K562 (cell line): Measurements from ENCODE around the gene PYY. TPM values are rescaled to one million over a fixed set of nuclear protein-coding genes. Genes with fewer than 3 reads are reported as not detected.
A peak's percentile ranks its signal among the peaks of the same experiment; 100 is the strongest.
"Not testable (repeated sequence)": the region's sequence is repeated elsewhere in the genome, so short reads cannot be mapped to it uniquely, and the experiment has no call there.

Experiments used
- ATAC-seq: fragments of 200-7000 bp; cut with Tn5 transposase; 3 replicates; pipeline ENCODE4 v1.9.1; 2020; ENCODE audit warnings: moderate library complexity
- BruUV-seq: library from RNA; stranded (reverse); fragments of 400-500 nt; replicated peaks from 2 replicates; lab custom pipeline; 2021; lab: Mats Ljungman, UMichigan
- CTCF ChIA-PET: fragments of 300-600 bp; formaldehyde crosslinking; extraction: SDS; loops from one replicate; lab custom pipeline; 2021; ENCODE audit warnings: low intra/inter-chr PET ratio; lab: Yijun Ruan, JAX
- POLR2A ChIA-PET: fragments of 300-600, 350-650 bp; sonication (Branson Sonifier 250); formaldehyde crosslinking; extraction: SDS; loops from one replicate; lab custom pipeline; 2021; ENCODE audit warnings: antibody characterized with exemption, inconsistent platforms; lab: Yijun Ruan, JAX
- DNase-seq, 4 experiments: peaks; one replicate each; pipeline versions ENCODE4 v3.0.0 to v3.0.0-alpha.2; 2011 to 2018; ENCODE audit warnings: low spot score in 3 of 4, mixed read lengths in 3 of 4; ENCODE audit errors: extremely low read depth in 1 of 4
- FAIRE-seq: peaks from 2 replicates; lab custom pipeline; 2011; peaks lifted over from hg19 to GRCh38; lab: Jason Lieb, UNC
- H2AFZ ChIP-seq: 2 replicates; pipeline ENCODE4 v1.6.0; 2011; ENCODE audit warnings: low read depth, low read length, control low read depth, inconsistent platforms
- H3K27ac ChIP-seq: fragments of 200-600 bp; 3 replicates; pipeline ENCODE4 v1.8.0; 2011; ENCODE audit warnings: low read depth, mild to moderate bottlenecking, control low read depth, inconsistent platforms, low read length, moderate library complexity, mixed read lengths; ENCODE audit errors: extremely low read depth
- H3K27me3 ChIP-seq, 2 experiments: fragments of 300-600 bp in 1 of 2; 2 replicates in 1 of 2; 3 replicates in 1 of 2; pipeline versions ENCODE4 v1.6.0 to v1.8.0; 2011; ENCODE audit warnings: inconsistent platforms in 2 of 2, low read length in 2 of 2, mild to moderate bottlenecking in 1 of 2, mixed read lengths in 1 of 2, moderate library complexity in 1 of 2; ENCODE audit not compliant: control insufficient read depth in 2 of 2, insufficient read depth in 2 of 2
- H3K36me3 ChIP-seq: fragments of 300-600 bp; 3 replicates; pipeline ENCODE4 v1.8.0; 2011; ENCODE audit warnings: mild to moderate bottlenecking, low read length, inconsistent platforms; ENCODE audit not compliant: control insufficient read depth, insufficient read depth
- H3K4me1 ChIP-seq, 2 experiments: fragments of 200-600 bp in 1 of 2; replicated peaks in 1 of 2; 2 replicates in 1 of 2; 3 replicates in 1 of 2; pipeline versions ENCODE4 v1.5.1 to v1.8.0; 2011; ENCODE audit warnings: inconsistent platforms in 2 of 2, low read length in 2 of 2, mild to moderate bottlenecking in 1 of 2, mixed read lengths in 1 of 2, moderate library complexity in 1 of 2; ENCODE audit not compliant: control insufficient read depth in 2 of 2, insufficient read depth in 2 of 2
- H3K4me2 ChIP-seq: 2 replicates; pipeline ENCODE4 v1.6.1; 2011; ENCODE audit warnings: low read length, control low read depth, inconsistent platforms, mixed read lengths; ENCODE audit not compliant: insufficient read depth
- H3K4me3 ChIP-seq: fragments of 200-600 bp; sonication (generic), shearing (Covaris generic); 2 replicates; pipeline ENCODE4 v1.5.1; 2016; ENCODE audit warnings: control low read depth, inconsistent platforms
- H3K79me2 ChIP-seq: fragments of 200-600 bp; 3 replicates; pipeline ENCODE4 v1.8.0; 2011; ENCODE audit warnings: low read length, inconsistent platforms; ENCODE audit not compliant: control insufficient read depth, insufficient read depth
- H3K9ac ChIP-seq, 2 experiments: 2 replicates each; pipeline versions ENCODE4 v1.6.0 to v1.6.1; 2011; ENCODE audit warnings: low read depth in 2 of 2, low read length in 2 of 2, control low read depth in 1 of 2, inconsistent platforms in 1 of 2, mild to moderate bottlenecking in 1 of 2, mixed read lengths in 1 of 2; ENCODE audit not compliant: insufficient read depth in 1 of 2
- H3K9me1 ChIP-seq: one replicate; pipeline ENCODE4 v1.6.0; 2011; ENCODE audit warnings: inconsistent platforms, mild to moderate bottlenecking, low read length, moderate library complexity; ENCODE audit not compliant: control insufficient read depth, insufficient read depth
- H3K9me3 ChIP-seq: replicated peaks from 2 replicates; pipeline ENCODE4 v1.5.1; 2011; ENCODE audit warnings: low read depth, low read length, inconsistent platforms; ENCODE audit not compliant: control insufficient read depth, insufficient read depth
- H4K20me1 ChIP-seq: replicated peaks from 2 replicates; pipeline ENCODE4 v1.6.1; 2011; ENCODE audit warnings: low read length, inconsistent platforms, mixed read lengths; ENCODE audit not compliant: control insufficient read depth, insufficient read depth
- CBFA2T2 ChIP-seq: fragments of 450-650 bp; conservative IDR thresholded peaks from 2 replicates; pipeline ENCODE4 v1.6.1; 2017; ENCODE audit warnings: mild to moderate bottlenecking
- RAD51 ChIP-seq: fragments of 450-650 bp; IDR thresholded peaks from 2 replicates; pipeline ENCODE4 v1.7.1; 2016; ENCODE audit warnings: low read depth, mild to moderate bottlenecking, borderline replicate concordance
- USF1 ChIP-seq: sonication (generic); formaldehyde crosslinking; IDR thresholded peaks from 2 replicates; pipeline ENCODE4 v1.9.0; 2022; ENCODE audit warnings: mild to moderate bottlenecking, missing genetic modification reagents
- USF2 ChIP-seq: sonication (generic); formaldehyde crosslinking; IDR thresholded peaks from 2 replicates; pipeline ENCODE4 v1.5.0; 2020; ENCODE audit warnings: missing genetic modification reagents
- WGBS: fragments of 100-300 bp; shearing (Covaris generic); methylation state at CpG from one replicate; pipeline ENCODE4 v1.1.6; 2016; ENCODE audit warnings: low coverage, mixed read lengths; ENCODE audit not compliant: insufficient coverage; ENCODE audit errors: missing lambda C conversion rate; 5-methylcytosine and 5-hydroxymethylcytosine counted together
- in situ Hi-C: fragments of 300-500 bp; cut with MboI; formaldehyde crosslinking; loops from 4 replicates; pipeline ENCODE4 v1.15.0; 2018; ENCODE audit warnings: inconsistent platforms, mixed read lengths
- intact Hi-C: fragments of 100-400 bp; cut with micrococcal nuclease; formaldehyde crosslinking; loops from 2 replicates; pipeline ENCODE4 v1.14.2; 2022
- polyA plus RNA-seq, 8 experiments: library from polyadenylated mRNA; depleted of rRNA in 4 of 8; stranded (reverse) in 5 of 8; unstranded in 3 of 8; fragments of >200 nt; fragmentation: Nextera tagmentation in 2 of 8; fragmentation: Illumina TruSeq in 1 of 8; extraction: Ambion mirVana in 2 of 8; extraction: Trizol in 1 of 8; gene quantifications; 2 replicates each; pipeline versions ENCODE4 v1.2.1 to v1.2.3, GENCODE V29; 2011 to 2014; ENCODE audit warnings: inconsistent platforms in 1 of 8, missing spikeins in 1 of 8
- total RNA-seq, 7 experiments: library from RNA; depleted of rRNA in 6 of 7; stranded (reverse); fragments of >200 nt in 6 of 7; fragmentation: Illumina TruSeq in 2 of 7; extraction: Trizol in 2 of 7; gene quantifications; 2 replicates each; pipeline versions ENCODE4 v1.2.1 to v1.2.3, GENCODE V29; 2011 to 2021; ENCODE audit warnings: low replicate concordance in 1 of 7

PYY gene
- total and polyA plus RNA-seq, 9 of the 15 experiments (the other 6 are each of a cell fraction or from before 2014, with no cell fraction given): not detected

GRCh38 chr17:43961292-43961691 lies 7.6 kb upstream of the PYY start:
- in situ Hi-C loops, H4K20me1 ChIP-seq, H3K79me2 ChIP-seq, H3K4me1 ChIP-seq, BruUV-seq, H3K36me3 ChIP-seq, H3K27ac ChIP-seq, H3K4me3 ChIP-seq, intact Hi-C loops, H3K9me1 ChIP-seq, DNase-seq, CTCF ChIA-PET, H3K9me3 ChIP-seq, ATAC-seq, H3K4me2 ChIP-seq, H3K9ac ChIP-seq, H2AFZ ChIP-seq: not testable (repeated sequence)
- TF ChIP-seq RAD51 (peak; percentile 72; the same call in 1 of the 2 replicates), CBFA2T2 (0 out of 2 replicates have a peak, but pooled peaks have one; percentile 13), USF2 (CRISPR knock-in tag) (peak; percentile 76), USF1 (peak; percentile 78)
- WGBS: 22% methylated on average over 6 of the region's 6 CpGs
- POLR2A ChIA-PET: interaction anchor here (1.2 kb wide), 1 partner anchor 17 kb away, joined by 4 read pairs; no protein-coding TSS in a partner anchor
- peaks cover 23 to 45% of the 10 kb centered on the region in 2 experiments for H3K27me3 ChIP-seq
- FAIRE-seq: peak; percentile 19
